HG03439 (cell line): ENCODE data around the gene CASKIN1.

Source experiments
- ATAC-seq: cut with Tn5 transposase; IDR thresholded peaks from one replicate; pipeline ENCODE4 v1.9.1; 2021; ENCODE audit warnings: mild to moderate bottlenecking, moderate library complexity; ENCODE audit not compliant: unreplicated experiment

Gene CASKIN1

GRCh38 chr16:2233872-2234812 lies 37.7 kb upstream of the CASKIN1 start:
- ATAC-seq = no peak

GRCh38 chr16:2233046-2233775 lies 36.8 kb upstream of the CASKIN1 start:
- ATAC-seq = no peak

GRCh38 chr16:2232094-2232990 lies 35.9 kb upstream of the CASKIN1 start:
- ATAC-seq = no peak

GRCh38 chr16:2231016-2231931 lies 34.9 kb upstream of the CASKIN1 start:
- ATAC-seq = no peak

GRCh38 chr16:2230376-2230775 lies 34.0 kb upstream of the CASKIN1 start:
- no peak for ATAC-seq

- no peak for ATAC-seq
These were observed 33.3 kb upstream of the CASKIN1 start for GRCh38 chr16:2229632-2230250.

- no peak for ATAC-seq
These were observed 32.7 kb upstream of the CASKIN1 start for GRCh38 chr16:2229091-2229490.

GRCh38 chr16:2228161-2228824 lies 31.9 kb upstream of the CASKIN1 start:
- ATAC-seq = no peak

- no peak for ATAC-seq
These were observed 30.5 kb upstream of the CASKIN1 start for GRCh38 chr16:2226918-2227317.

GRCh38 chr16:2226245-2226793 lies 29.9 kb upstream of the CASKIN1 start:
- no peak for ATAC-seq

- ATAC-seq = peak; percentile 23
These were observed 27.6 kb upstream of the CASKIN1 start for GRCh38 chr16:2223942-2224486.

- ATAC-seq = peak; percentile 93
These were observed 27.0 kb upstream of the CASKIN1 start, which contains the start of gene E4F1 for GRCh38 chr16:2223221-2223941. Gene E4F1 (plus strand): TSS chr16:2223591. CDS start chr16:2223614, 23 bp downstream.

- ATAC-seq = no peak
These were observed 19.9 kb upstream of the CASKIN1 start for GRCh38 chr16:2216330-2216729.

- peak; percentile 77 for ATAC-seq
These were observed 18.2 kb upstream of the CASKIN1 start, which contains the start of gene PGP for GRCh38 chr16:2214719-2214968. Gene PGP (minus strand): TSS chr16:2214840. CDS start chr16:2214777, 63 bp downstream.

GRCh38 chr16:2213817-2214718 lies 17.7 kb upstream of the CASKIN1 start:
- ATAC-seq = no peak
